Psoas muscle (tissue), 8 donors: ENCODE measurements around the gene ABCC4. TPM values are rescaled to one million over a fixed set of nuclear protein-coding genes. Genes with fewer than 3 reads are reported as not detected.

Experiments
- ATAC-seq, 4 donors: fragments of 200-7000 bp; cut with Tn5 transposase; one replicate each; pipeline ENCODE4 v1.9.1; 2020; ENCODE audit warnings: moderate library complexity in 3 of 4, mild to moderate bottlenecking in 2 of 4
- DNase-seq, 2 donors: peaks; one replicate each; pipeline ENCODE4 v3.0.0-alpha.2; 2020
- H3K27ac ChIP-seq: fragments of 200-600 bp; one replicate; pipeline ENCODE4 v1.8.0; 2022
- H3K27me3 ChIP-seq, 3 donors: fragments of 200-600 bp in 1 of 3; one replicate each; pipeline versions ENCODE4 v1.6.1 to v1.8.0; 2013 to 2022; ENCODE audit warnings: low read length in 2 of 3, mild to moderate bottlenecking in 2 of 3, moderate library complexity in 1 of 3; ENCODE audit not compliant: insufficient read depth in 3 of 3
- H3K36me3 ChIP-seq, 2 donors: fragments of 200-600 bp in 1 of 2; one replicate each; pipeline versions ENCODE4 v1.6.1 to v1.8.0; 2013 to 2022; ENCODE audit warnings: low read depth in 1 of 2, mild to moderate bottlenecking in 1 of 2, moderate library complexity in 1 of 2; ENCODE audit not compliant: insufficient read depth in 1 of 2
- H3K4me1 ChIP-seq: fragments of 200-600 bp; one replicate; pipeline ENCODE4 v1.8.0; 2022
- H3K4me3 ChIP-seq: fragments of 200-600 bp; one replicate; pipeline ENCODE4 v1.8.0; 2022; ENCODE audit warnings: mild to moderate bottlenecking
- H3K9me3 ChIP-seq: fragments of 200-600 bp; one replicate; pipeline ENCODE4 v1.8.0; 2022
- WGBS, 3 donors: extraction: QIAGEN DNeasy Blood & Tissue Kit; methylation state at CpG; one replicate each; pipeline versions ENCODE4 v1.1.6 to v1.1.7; 2013; 5-methylcytosine and 5-hydroxymethylcytosine counted together
- intact Hi-C, 2 donors: fragments of 100-400 bp; cut with DNase I; formaldehyde crosslinking; loops; one replicate each; pipeline versions ENCODE4 v1.11.0 to v1.14.2; 2022
- polyA plus RNA-seq, 3 donors: library from polyadenylated mRNA; stranded (reverse); fragments of 200-250 nt; gene quantifications; one replicate each; pipeline ENCODE4 v1.2.3, GENCODE V29; 2013
- total RNA-seq, 4 donors: library from RNA; stranded (reverse); fragmentation: NEBNext Ultra II Directional in 2 of 4; extraction: Animal tissue kit (Norgen Biotek cat#: 25700) in 2 of 4; gene quantifications; one replicate each; pipeline versions ENCODE4 v1.2.1 to v1.2.4, GENCODE V29; 2021 to 2023
- TF ChIP-seq, protein P1 (sequence below): fragments of 200-600 bp; IDR thresholded peaks from one replicate; pipeline ENCODE4 v1.8.0; 2022; ENCODE audit warnings: antibody characterized with exemption
- donor health status: healthy with polysubstance abuse.
- donor health status: DM: no; HTN: no; CAD: no; lungs with moderate emphysema.
- donor health status: Bipolar disorder and iron deficiency.
- donor health status: healthy.
- donor health status: DM: yes; HTN: yes; CAD: no.
- donor health status: DM: no; HTN: no; CAD: no.
- donor health status: DM: no; HTN: no; CAD: no.
- donor health status: DM: yes; HTN: yes; CAD: no.

ABCC4 gene
- total and polyA plus RNA-seq, 7 donors: 2.3 to 25.2 (median 6.1) TPM

DNA sequence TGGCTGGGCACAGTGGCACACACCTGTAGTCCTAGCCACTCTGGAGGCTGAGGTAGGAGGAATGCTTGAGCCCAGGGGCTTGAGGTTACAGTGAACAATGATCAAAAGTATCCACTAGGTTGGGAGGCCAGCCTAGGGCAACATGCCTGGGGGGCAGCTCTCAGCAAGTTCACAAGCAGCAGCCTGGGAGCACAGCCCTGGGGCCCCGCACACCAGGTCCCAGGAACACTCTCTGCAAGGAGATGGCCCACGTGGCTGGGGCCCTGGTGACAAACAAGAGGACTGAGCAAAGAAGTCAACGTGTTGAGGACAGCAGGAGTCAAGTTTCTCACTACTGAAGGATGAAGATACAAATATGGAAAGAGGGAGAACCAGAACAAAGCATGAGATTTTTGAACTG lies 39.3 kb downstream of the ABCC4 start:
- Histone ChIP-seq H3K4me1 (no peaks in the 10 kb centered on the region), H3K4me3 (no peak overlapping the region), H3K9me3 (no peaks in the 10 kb centered on the region), H3K27me3 (no peaks in the 10 kb centered on the region), H3K27ac (no peak overlapping the region), H3K36me3 (peaks cover 0 to 9% of the 10 kb centered on the region in 2 donors)
- TF ChIP-seq, protein P1, sequence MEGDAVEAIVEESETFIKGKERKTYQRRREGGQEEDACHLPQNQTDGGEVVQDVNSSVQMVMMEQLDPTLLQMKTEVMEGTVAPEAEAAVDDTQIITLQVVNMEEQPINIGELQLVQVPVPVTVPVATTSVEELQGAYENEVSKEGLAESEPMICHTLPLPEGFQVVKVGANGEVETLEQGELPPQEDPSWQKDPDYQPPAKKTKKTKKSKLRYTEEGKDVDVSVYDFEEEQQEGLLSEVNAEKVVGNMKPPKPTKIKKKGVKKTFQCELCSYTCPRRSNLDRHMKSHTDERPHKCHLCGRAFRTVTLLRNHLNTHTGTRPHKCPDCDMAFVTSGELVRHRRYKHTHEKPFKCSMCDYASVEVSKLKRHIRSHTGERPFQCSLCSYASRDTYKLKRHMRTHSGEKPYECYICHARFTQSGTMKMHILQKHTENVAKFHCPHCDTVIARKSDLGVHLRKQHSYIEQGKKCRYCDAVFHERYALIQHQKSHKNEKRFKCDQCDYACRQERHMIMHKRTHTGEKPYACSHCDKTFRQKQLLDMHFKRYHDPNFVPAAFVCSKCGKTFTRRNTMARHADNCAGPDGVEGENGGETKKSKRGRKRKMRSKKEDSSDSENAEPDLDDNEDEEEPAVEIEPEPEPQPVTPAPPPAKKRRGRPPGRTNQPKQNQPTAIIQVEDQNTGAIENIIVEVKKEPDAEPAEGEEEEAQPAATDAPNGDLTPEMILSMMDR: no peak
- no peak for DNase-seq
- WGBS, 3 donors: 60 to 76% (median 61%) methylated on average over 3 of the region's 3 CpGs
- intact Hi-C loops: no loop called here
- no peak for ATAC-seq

- ATAC-seq (no peak), DNase-seq (no peak)
- peaks cover 15% of the 10 kb centered on the region for H3K4me1 ChIP-seq
- H3K4me3 ChIP-seq: no peak overlapping the region
- H3K9me3 ChIP-seq: no peaks in the 10 kb centered on the region
- TF ChIP-seq, protein P1: no peak
- intact Hi-C loops: no loop called here
- H3K27ac ChIP-seq: no peak overlapping the region
- H3K27me3 ChIP-seq: no peaks in the 10 kb centered on the region
- 93 to 96% (median 94%) methylated on average over 7 of the region's 7 CpGs for WGBS, 3 donors
- no peaks in the 10 kb centered on the region for H3K36me3 ChIP-seq
These were observed 41.2 kb downstream of the ABCC4 start for GRCh38 chr13:95260031-95260525.

GRCh38 chr13:95258619-95259194 lies 42.5 kb downstream of the ABCC4 start:
- TF ChIP-seq, protein P1: no peak
- no peak for DNase-seq
- Histone ChIP-seq H3K4me1 (peaks cover 24% of the 10 kb centered on the region), H3K9me3 (no peaks in the 10 kb centered on the region), H3K4me3 (no peak overlapping the region), H3K27ac (no peak overlapping the region), H3K36me3 (no peaks in the 10 kb centered on the region), H3K27me3 (no peaks in the 10 kb centered on the region)
- intact Hi-C loops: no loop called here
- 80 to 84% (median 81%) methylated on average over 9 of the region's 9 CpGs for WGBS, 3 donors
- no peak for ATAC-seq

- Histone ChIP-seq H3K27ac (no peak overlapping the region), H3K27me3 (no peaks in the 10 kb centered on the region), H3K4me1 (peaks cover 24% of the 10 kb centered on the region), H3K9me3 (no peaks in the 10 kb centered on the region), H3K36me3 (no peaks in the 10 kb centered on the region), H3K4me3 (no peak overlapping the region)
- no peak for DNase-seq
- no peak for ATAC-seq
- intact Hi-C loops: no loop called here
- TF ChIP-seq, protein P1: no peak
- 96 to 98% (median 98%) methylated on average over 5 of the region's 5 CpGs for WGBS, 3 donors
These were observed 43.2 kb downstream of the ABCC4 start for GRCh38 chr13:95258098-95258497.

GRCh38 chr13:95256091-95256490 lies 45.2 kb downstream of the ABCC4 start:
- peak overlapping the region; percentile 80 for H3K27ac ChIP-seq

More at GRCh38 chr13:95256091-95256490, 45.2 kb downstream of the ABCC4 start:
- Histone ChIP-seq H3K9me3 (no peaks in the 10 kb centered on the region), H3K4me1 (peaks cover 24% of the 10 kb centered on the region), H3K27me3 (no peaks in the 10 kb centered on the region), H3K4me3 (no peak overlapping the region), H3K36me3 (no peaks in the 10 kb centered on the region)
- ATAC-seq: peak; percentile 92 to 97 (median 96)
- intact Hi-C loops: no loop called here
- WGBS, 3 donors: 50 to 62% (median 61%) methylated on average over 7 of the region's 7 CpGs
- no peak for DNase-seq
- TF ChIP-seq, protein P1: no peak
